ENCODE data around the gene L3MBTL1.

Gene L3MBTL1

GRCh38 chr20:43564993-43565757, 57.7 kb downstream of the L3MBTL1 start:
- TF ChIP-seq CTCF (conservative IDR thresholded peaks at IDR 0.05; ENCODE audit: low read length) (no peak), EZH2phosphoT487 (IDR thresholded peaks at IDR 0.05; ENCODE audit: borderline replicate concordance) (no peak)
- no peaks in the 10 kb centered on the region for H3K4me1 ChIP-seq (ENCODE audit: insufficient read depth, low read length, poor library complexity, severe bottlenecking)
- H4K20me1 ChIP-seq (ENCODE audit: insufficient read depth, low read length, poor library complexity, severe bottlenecking): no peaks in the 10 kb centered on the region
- no peak overlapping the region for H3K9ac ChIP-seq (ENCODE audit: low read depth, low read length, poor library complexity, severe bottlenecking)
- no peaks in the 10 kb centered on the region for H3F3A ChIP-seq (ENCODE audit: low read depth)
- no peak overlapping the region for H3K4me2 ChIP-seq (ENCODE audit: low read depth, low read length, poor library complexity, severe bottlenecking)
- no peaks in the 10 kb centered on the region for H3K36me3 ChIP-seq (ENCODE audit: insufficient read depth, low read length)
- no peak overlapping the region for H3K4me3 ChIP-seq (ENCODE audit: low read length, poor library complexity, severe bottlenecking)
- no peaks in the 10 kb centered on the region for H3K79me2 ChIP-seq (ENCODE audit: insufficient read depth, low read length)
- no peaks in the 10 kb centered on the region for H3K9me2 ChIP-seq (replicated peaks; ENCODE audit: low read depth, low read length)
- no peaks in the 10 kb centered on the region for H3K9me3 ChIP-seq (ENCODE audit: insufficient read depth, low read depth, low read length)
- H2AFZ ChIP-seq (ENCODE audit: low read length): no peak overlapping the region
- no peaks in the 10 kb centered on the region for H3K27me3 ChIP-seq (ENCODE audit: insufficient read depth, low read length, poor library complexity, severe bottlenecking)

GRCh38 chr20:43565758-43566104, 58.2 kb downstream of the L3MBTL1 start:
- Histone ChIP-seq H3K36me3 (ENCODE audit: insufficient read depth, low read length) (no peaks in the 10 kb centered on the region), H3F3A (ENCODE audit: low read depth) (no peaks in the 10 kb centered on the region), H3K4me1 (ENCODE audit: insufficient read depth, low read length, poor library complexity, severe bottlenecking) (no peaks in the 10 kb centered on the region), H4K20me1 (ENCODE audit: insufficient read depth, low read length, poor library complexity, severe bottlenecking) (no peaks in the 10 kb centered on the region), H3K9ac (ENCODE audit: low read depth, low read length, poor library complexity, severe bottlenecking) (no peak overlapping the region), H2AFZ (ENCODE audit: low read length) (no peak overlapping the region), H3K9me3 (ENCODE audit: insufficient read depth, low read depth, low read length) (no peaks in the 10 kb centered on the region), H3K79me2 (ENCODE audit: insufficient read depth, low read length) (no peaks in the 10 kb centered on the region), H3K27me3 (ENCODE audit: insufficient read depth, low read length, poor library complexity, severe bottlenecking) (no peaks in the 10 kb centered on the region), H3K4me2 (ENCODE audit: low read depth, low read length, poor library complexity, severe bottlenecking) (no peak overlapping the region), H3K4me3 (ENCODE audit: low read length, poor library complexity, severe bottlenecking) (no peak overlapping the region), H3K9me2 (replicated peaks; ENCODE audit: low read depth, low read length) (no peaks in the 10 kb centered on the region)
- no peak for TF ChIP-seq EZH2phosphoT487 (IDR thresholded peaks at IDR 0.05; ENCODE audit: borderline replicate concordance)
- TF ChIP-seq CTCF (conservative IDR thresholded peaks at IDR 0.05; ENCODE audit: low read length): no peak

GRCh38 chr20:43567477-43567876, 60.0 kb downstream of the L3MBTL1 start:
- Histone ChIP-seq H4K20me1 (ENCODE audit: insufficient read depth, low read length, poor library complexity, severe bottlenecking) (no peaks in the 10 kb centered on the region), H3K9me2 (replicated peaks; ENCODE audit: low read depth, low read length) (no peaks in the 10 kb centered on the region), H3K36me3 (ENCODE audit: insufficient read depth, low read length) (no peaks in the 10 kb centered on the region), H3K9ac (ENCODE audit: low read depth, low read length, poor library complexity, severe bottlenecking) (no peak overlapping the region), H3K4me2 (ENCODE audit: low read depth, low read length, poor library complexity, severe bottlenecking) (no peak overlapping the region), H3K4me3 (ENCODE audit: low read length, poor library complexity, severe bottlenecking) (no peak overlapping the region), H3K9me3 (ENCODE audit: insufficient read depth, low read depth, low read length) (no peaks in the 10 kb centered on the region), H2AFZ (ENCODE audit: low read length) (no peak overlapping the region), H3K27me3 (ENCODE audit: insufficient read depth, low read length, poor library complexity, severe bottlenecking) (no peaks in the 10 kb centered on the region), H3K79me2 (ENCODE audit: insufficient read depth, low read length) (no peaks in the 10 kb centered on the region), H3K4me1 (ENCODE audit: insufficient read depth, low read length, poor library complexity, severe bottlenecking) (no peaks in the 10 kb centered on the region), H3F3A (ENCODE audit: low read depth) (no peaks in the 10 kb centered on the region)
- TF ChIP-seq CTCF (conservative IDR thresholded peaks at IDR 0.05; ENCODE audit: low read length): no peak
- TF ChIP-seq EZH2phosphoT487 (IDR thresholded peaks at IDR 0.05; ENCODE audit: borderline replicate concordance): no peak

Measured in Loucy (cell line).